Neural progenitor cell (in vitro differentiated cells): ENCODE results near the gene ATP8A1. TPM values are rescaled to one million over a fixed set of nuclear protein-coding genes. Genes with fewer than 3 reads are reported as not detected.

ENCODE experiments used
- DNase-seq: peaks from one replicate; pipeline ENCODE4 v3.0.0-alpha.2; 2016; ENCODE audit warnings: low spot score
- H2AFZ ChIP-seq: fragments of 200-600 bp; sonication (generic); replicated peaks from 2 replicates; pipeline ENCODE4 v1.6.1; 2016; ENCODE audit warnings: antibody characterized with exemption
- H3F3A ChIP-seq: fragments of 200-600 bp; sonication (generic); 2 replicates; pipeline ENCODE4 v1.6.1; 2016; ENCODE audit warnings: antibody characterized with exemption, low read depth
- H3K27ac ChIP-seq: fragments of 200-600 bp; sonication (generic); 2 replicates; pipeline ENCODE4 v1.5.1; 2016; ENCODE audit warnings: mild to moderate bottlenecking
- H3K27me3 ChIP-seq: fragments of 200-600 bp; sonication (generic); 2 replicates; pipeline ENCODE4 v1.6.1; 2016; ENCODE audit warnings: mild to moderate bottlenecking, moderate library complexity
- H3K36me3 ChIP-seq: fragments of 200-600 bp; sonication (generic); 2 replicates; pipeline ENCODE4 v1.5.1; 2016
- H3K4me1 ChIP-seq: fragments of 200-600 bp; sonication (generic); 2 replicates; pipeline ENCODE4 v1.6.1; 2016; ENCODE audit warnings: mixed run types
- H3K4me2 ChIP-seq: fragments of 200-600 bp; sonication (generic); 2 replicates; pipeline ENCODE4 v1.6.1; 2016
- H3K4me3 ChIP-seq: fragments of 200-600 bp; sonication (generic); 2 replicates; pipeline ENCODE4 v1.5.1; 2016
- H3K79me2 ChIP-seq: fragments of 200-600 bp; sonication (generic); 2 replicates; pipeline ENCODE4 v1.6.1; 2016; ENCODE audit warnings: low read depth
- H3K9ac ChIP-seq: fragments of 200-600 bp; sonication (generic); 2 replicates; pipeline ENCODE4 v1.6.1; 2016
- H3K9me3 ChIP-seq: fragments of 200-600 bp; sonication (generic); 2 replicates; pipeline ENCODE4 v1.5.1; 2016; ENCODE audit warnings: low read depth
- H4K20me1 ChIP-seq: fragments of 200-600 bp; sonication (generic); 2 replicates; pipeline ENCODE4 v1.6.1; 2016; ENCODE audit warnings: low read depth
- H3K27ac Mint-ChIP-seq: 3 replicates; pipeline ENCODE4 v1.8.0; 2021; ENCODE audit warnings: mixed read lengths
- H3K27me3 Mint-ChIP-seq: 2 replicates; pipeline ENCODE4 v1.8.0; 2022; ENCODE audit warnings: low read depth, mild to moderate bottlenecking, inconsistent platforms, moderate library complexity, mixed read lengths; ENCODE audit not compliant: insufficient read depth
- H3K36me3 Mint-ChIP-seq: 3 replicates; pipeline ENCODE4 v1.8.0; 2021; ENCODE audit warnings: mixed read lengths
- H3K4me1 Mint-ChIP-seq: 3 replicates; pipeline ENCODE4 v1.8.0; 2021; ENCODE audit warnings: mixed read lengths
- H3K4me3 Mint-ChIP-seq: 3 replicates; pipeline ENCODE4 v1.8.0; 2021; ENCODE audit warnings: mild to moderate bottlenecking, moderate library complexity, mixed read lengths
- H3K9me3 Mint-ChIP-seq: 3 replicates; pipeline ENCODE4 v1.8.0; 2020; ENCODE audit warnings: mixed read lengths
- EZH2phosphoT487 ChIP-seq: fragments of 200-600 bp; sonication (generic); IDR thresholded peaks from 2 replicates; pipeline ENCODE4 v1.6.1; 2017; ENCODE audit warnings: antibody characterized with exemption
- total RNA-seq: library from RNA; depleted of rRNA; stranded (reverse); fragments of >200 nt; gene quantifications from 2 replicates; pipeline ENCODE4 v1.2.3, GENCODE V29; 2015; ENCODE audit warnings: low replicate concordance

The ATP8A1 gene
- total RNA-seq, 1 donor from 2014 or later, result 46.1 TPM

- H2AFZ ChIP-seq, result no peak overlapping the region
- no peak for TF ChIP-seq EZH2phosphoT487
- H3K4me1 ChIP-seq, result no peaks in the 10 kb centered on the region
- no peaks in the 10 kb centered on the region for H3K9me3 Mint-ChIP-seq
- DNase-seq, result no peak
- no peaks in the 10 kb centered on the region for H3F3A ChIP-seq
- no peak overlapping the region for H3K27ac Mint-ChIP-seq
- no peaks in the 10 kb centered on the region for H3K36me3 Mint-ChIP-seq
- H3K27me3 ChIP-seq, result no peaks in the 10 kb centered on the region
- peaks cover 2% of the 10 kb centered on the region for H3K27me3 Mint-ChIP-seq
- H3K4me3 ChIP-seq, result no peak overlapping the region
- H3K4me2 ChIP-seq, result no peak overlapping the region
- H3K27ac ChIP-seq, result no peak overlapping the region
- no peaks in the 10 kb centered on the region for H3K79me2 ChIP-seq
- H3K36me3 ChIP-seq, result no peaks in the 10 kb centered on the region
- H3K4me1 Mint-ChIP-seq, result no peaks in the 10 kb centered on the region
- no peak overlapping the region for H3K4me3 Mint-ChIP-seq
- no peaks in the 10 kb centered on the region for H4K20me1 ChIP-seq
- no peak overlapping the region for H3K9ac ChIP-seq
- H3K9me3 ChIP-seq, result no peaks in the 10 kb centered on the region
These were observed 297.2 kb downstream of the ATP8A1 start for GRCh38 chr4:42359711-42360110.

Other genes starting within 250 kb of the ATP8A1 start
- gene GRXCR1, start 235.6 kb upstream of the ATP8A1 start, total RNA-seq, result not detected in 2 replicates